HG03460 (cell line): ENCODE measurements around the gene CLIC5.
"Not testable (repeated sequence)": the region's sequence is repeated elsewhere in the genome, so short reads cannot be mapped to it uniquely, and the experiment has no call there.

Experiments used
- ATAC-seq: cut with Tn5 transposase; IDR thresholded peaks from one replicate; pipeline ENCODE4 v1.9.1; 2021; ENCODE audit not compliant: unreplicated experiment

Gene CLIC5

DNA sequence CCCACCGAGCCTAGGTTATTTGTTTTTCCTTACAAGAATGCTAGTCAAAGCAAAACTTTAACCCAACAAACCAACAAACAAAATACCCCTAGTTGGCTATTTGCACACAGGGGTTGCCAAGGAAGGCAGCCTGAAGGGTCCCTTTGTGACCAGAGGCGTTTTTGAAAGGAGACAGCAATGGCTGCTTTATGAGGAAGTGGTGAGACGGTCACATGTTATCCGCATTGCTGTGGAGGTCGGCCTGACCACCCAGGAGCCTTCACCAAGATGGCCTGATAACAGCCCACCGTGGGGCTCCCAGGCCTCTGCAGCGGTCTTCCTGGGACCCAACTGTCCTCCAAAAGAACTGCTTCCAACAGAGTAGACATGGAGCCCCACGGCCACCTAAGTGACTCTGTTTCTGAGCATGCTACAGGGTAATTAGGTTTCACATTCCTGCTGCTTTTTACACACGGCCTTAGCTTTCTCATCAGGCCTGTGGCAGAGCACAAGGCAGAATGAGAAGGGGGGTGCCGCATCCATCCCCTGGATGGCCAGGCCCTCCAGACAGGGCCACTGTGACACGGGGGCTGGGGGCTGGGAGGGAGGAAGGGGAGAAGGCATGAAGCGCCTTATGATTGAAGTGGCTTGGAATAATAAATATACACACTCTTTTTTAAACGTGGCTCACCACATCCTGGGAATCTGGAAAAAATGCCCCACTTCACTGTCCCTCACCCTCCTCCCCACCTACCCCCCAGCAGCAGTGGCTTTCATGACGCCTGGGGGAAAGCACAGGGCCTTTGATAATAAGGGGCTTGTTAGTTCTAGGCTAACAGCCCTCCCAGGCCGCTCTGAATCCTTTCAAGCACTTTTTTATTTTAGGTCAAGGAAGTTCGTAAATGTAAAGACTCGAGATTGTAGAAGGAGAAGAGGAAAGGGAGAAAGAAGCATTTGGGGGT lies 86.0 kb downstream of the CLIC5 start:
- no peak for ATAC-seq

DNA sequence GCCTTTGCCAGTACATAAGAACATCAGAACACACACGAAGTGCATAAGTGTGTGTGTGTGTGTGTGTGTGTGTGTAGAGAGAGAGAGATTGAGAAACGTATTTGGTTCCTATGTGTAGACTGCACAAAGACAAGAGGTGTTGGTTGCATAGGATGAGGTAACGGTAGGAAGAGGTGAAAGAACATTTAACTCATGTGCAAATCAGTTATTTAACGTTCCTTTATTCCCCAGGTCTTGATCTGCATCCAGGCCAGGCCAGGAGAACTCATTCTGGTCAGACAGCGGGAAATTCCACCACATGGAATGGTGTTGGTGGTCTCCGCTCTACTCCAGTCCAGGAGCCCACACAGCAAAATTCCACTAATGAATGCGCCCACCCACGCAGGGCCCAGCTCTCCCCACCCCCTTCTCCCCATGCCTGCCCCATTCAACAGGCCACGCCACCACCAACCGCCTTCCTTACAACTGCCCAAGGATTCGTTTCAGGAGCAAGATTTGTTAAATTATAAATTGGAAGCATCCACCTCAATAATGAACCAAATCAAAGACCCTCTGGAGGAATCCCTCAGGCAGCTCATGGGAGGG lies 86.8 kb downstream of the CLIC5 start:
- ATAC-seq: no peak

- no peak for ATAC-seq
Measured at GRCh38 chr6:45927421-45928320, 88.0 kb downstream of the CLIC5 start.

GRCh38 chr6:45926423-45926822 lies 89.2 kb downstream of the CLIC5 start:
- ATAC-seq: not testable (repeated sequence)

DNA sequence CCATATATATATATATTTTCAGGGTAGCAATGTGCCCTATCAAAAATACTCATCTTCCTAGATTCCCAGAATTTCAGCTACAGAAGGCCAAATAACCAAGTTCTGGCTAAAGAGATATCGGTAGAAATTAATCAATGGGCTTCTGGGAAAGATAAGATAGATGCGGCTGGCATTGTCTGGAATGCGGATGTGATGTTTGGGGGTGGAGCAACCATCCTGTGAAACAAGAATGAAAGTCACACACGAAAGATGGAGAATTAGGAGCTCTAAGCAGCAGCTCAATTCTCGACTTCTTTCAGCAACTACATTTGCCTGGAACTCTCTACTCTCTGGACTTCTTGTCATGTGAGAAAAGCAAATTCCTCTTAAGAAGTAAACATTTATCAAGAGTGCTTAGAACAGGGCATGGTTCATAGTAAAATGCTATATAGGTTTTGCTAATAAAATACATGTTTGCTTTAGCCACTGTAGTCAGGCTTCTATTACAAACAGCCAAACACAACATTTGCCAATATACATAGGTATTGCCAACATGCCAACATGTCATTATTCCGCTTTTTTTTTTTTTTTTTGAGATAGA lies 90.8 kb downstream of the CLIC5 start:
- ATAC-seq: no peak

GRCh38 chr6:45923831-45924391 lies 91.7 kb downstream of the CLIC5 start:
- peak; percentile 39 for ATAC-seq

- no peak for ATAC-seq
Measured at GRCh38 chr6:45922728-45923351, 92.8 kb downstream of the CLIC5 start.

- ATAC-seq: no peak
Measured at GRCh38 chr6:45921691-45922281, 93.9 kb downstream of the CLIC5 start.

- peak; percentile 57 for ATAC-seq
Measured at GRCh38 chr6:45920819-45921511, 94.7 kb downstream of the CLIC5 start.

- ATAC-seq: no peak
Measured at GRCh38 chr6:45917439-45917838, 98.2 kb downstream of the CLIC5 start.

- ATAC-seq: no peak
Measured at GRCh38 chr6:45916692-45917091, 99.0 kb downstream of the CLIC5 start.

DNA sequence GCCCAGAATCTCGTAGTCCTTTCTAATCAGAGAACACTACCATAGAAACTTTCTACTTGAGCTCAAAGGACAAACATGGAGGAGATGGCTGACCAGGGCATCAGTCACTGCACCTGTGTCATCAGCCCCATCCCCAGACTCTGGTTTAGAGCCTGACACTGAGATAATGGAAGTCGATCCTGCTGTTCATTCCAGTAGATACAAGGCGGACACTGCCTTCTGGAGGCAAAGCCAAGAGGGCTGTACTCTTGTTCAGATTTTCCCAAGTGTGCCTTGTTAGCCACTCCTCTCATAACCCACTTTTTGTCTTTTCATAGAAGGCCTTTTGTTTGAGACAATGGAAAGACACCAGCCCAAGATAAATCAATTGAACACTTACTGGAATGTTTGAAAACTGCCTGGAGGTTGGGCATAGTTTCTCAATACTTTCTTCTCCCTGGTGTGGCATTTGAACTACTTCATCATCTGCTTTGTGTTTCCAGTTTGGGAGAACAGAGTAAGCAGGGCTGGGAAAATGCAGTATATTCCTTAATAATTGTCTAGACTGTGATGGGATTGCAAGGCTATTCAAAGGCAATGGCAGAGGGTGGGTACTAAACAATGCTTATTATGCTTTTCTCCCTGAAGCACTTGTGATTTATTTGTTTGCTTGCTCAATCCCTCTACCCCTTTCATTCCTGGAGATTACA lies 99.7 kb downstream of the CLIC5 start:
- ATAC-seq: no peak

GRCh38 chr6:45911691-45912090 lies 104.0 kb downstream of the CLIC5 start:
- no peak for ATAC-seq

DNA sequence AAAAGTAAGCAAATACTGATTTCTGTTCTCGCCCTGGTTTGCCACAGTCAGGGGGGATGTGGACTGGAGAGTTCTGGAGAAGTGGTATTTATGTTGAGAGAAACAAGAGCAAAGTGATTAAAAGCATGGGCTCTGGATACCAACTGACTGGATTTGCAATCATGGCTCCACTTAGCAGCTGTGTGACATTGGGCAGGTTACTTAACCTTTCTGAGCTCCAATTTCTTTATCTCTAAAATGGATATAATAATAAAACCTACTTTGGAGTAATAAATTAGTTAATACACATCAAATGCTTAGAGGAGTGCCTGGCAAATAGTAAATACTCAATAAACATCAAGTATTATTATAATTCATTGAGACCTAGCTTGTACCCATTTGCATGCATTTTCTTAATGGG lies 111.7 kb downstream of the CLIC5 start:
- no peak for ATAC-seq

GRCh38 chr6:45902984-45903383 lies 112.7 kb downstream of the CLIC5 start:
- no peak for ATAC-seq

DNA sequence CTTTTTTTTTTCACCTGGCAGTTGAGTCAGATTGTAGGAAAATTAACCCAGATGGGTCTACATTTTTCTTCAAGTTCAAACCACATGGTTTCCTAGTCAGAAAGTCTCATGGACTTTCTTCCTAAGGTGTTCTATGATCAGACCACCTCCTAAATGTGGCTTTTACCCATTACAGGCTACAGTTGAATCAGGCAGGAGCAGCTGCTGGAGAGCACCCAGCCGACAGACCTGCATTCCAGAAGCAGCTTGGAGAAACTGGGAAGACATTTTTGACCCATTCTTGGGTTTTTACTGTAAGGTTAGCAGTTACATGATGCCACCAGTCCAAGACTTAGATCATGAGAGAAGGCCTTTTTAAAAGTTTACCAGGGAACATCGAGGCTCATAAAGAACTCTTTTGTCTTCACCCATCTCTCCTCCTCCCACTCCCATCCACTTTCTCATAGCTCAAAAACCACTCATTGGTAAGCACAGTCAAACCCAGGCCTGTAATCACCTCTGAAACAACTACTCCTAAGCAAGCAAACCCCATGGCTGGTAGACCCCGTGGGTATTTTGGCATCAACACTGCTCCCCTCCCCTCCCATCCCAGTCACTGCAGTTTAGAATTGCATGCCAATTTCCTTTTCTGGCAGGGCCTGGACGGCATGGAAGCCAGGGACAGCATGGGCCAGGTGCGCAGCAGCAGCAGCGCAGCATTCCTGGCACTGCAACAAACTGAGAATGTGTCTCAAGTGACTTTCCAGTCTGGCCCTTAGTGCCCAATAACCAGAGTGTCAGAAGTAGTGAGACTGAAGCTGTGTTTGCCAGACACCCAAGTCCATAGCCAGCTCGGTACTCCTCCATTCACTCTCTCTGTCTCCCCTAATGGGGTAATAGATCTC lies 113.7 kb downstream of the CLIC5 start:
- no peak for ATAC-seq

DNA sequence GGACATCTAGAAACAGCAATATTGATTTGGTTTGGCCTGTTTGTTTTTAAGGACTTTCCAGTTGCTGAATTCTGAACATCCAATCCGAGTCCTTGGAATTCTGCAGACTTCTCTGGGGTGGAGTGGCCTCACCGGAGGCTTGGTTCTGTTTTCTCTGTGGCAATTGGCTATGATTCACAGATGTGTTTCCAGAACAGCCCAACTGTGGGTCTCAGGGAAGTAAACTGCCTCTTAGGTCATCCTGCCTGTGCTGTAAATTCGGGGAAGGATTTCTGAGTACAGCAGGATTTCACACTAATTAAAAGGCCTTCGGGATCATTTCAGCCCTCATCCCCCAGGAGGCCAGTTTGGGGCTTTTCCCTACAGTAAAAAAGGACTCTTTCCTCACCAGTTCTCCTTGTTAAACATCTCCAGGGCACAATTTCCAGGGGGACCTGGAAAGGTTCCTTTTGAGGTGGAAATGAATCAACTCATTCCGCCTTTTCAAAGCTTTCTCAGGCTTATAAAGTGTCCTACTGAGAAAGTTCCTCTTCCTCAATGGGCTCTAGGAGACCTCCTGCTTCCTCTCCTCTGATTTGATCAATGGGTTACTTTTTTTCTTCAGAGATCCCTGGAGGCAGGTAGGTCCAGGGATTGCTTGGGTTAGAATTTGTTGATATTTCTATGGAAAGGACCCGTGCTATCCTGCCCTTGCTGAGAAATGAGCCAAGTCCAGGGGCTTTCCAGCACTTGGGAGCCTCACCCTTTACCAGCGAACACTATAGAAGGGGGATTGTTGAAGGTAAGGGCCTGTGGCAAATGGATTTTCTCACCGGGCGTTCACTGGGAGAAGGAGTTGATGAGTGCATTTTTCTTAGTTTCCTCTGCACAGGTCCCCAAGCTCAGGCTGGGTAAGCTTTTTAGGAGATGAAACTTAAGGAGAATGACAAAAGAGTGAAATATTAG lies 114.6 kb downstream of the CLIC5 start:
- ATAC-seq: no peak
